ENCODE results near the gene PTGFRN. TPM values are rescaled to one million over a fixed set of nuclear protein-coding genes. Genes with fewer than 3 reads are reported as not detected.

PTGFRN gene
- total RNA-seq, 1 donor: 40.2 TPM

- H4K20me1 ChIP-seq (ENCODE audit: insufficient read depth, low read length): no peaks in the 10 kb centered on the region
- H2AFZ ChIP-seq (ENCODE audit: low read length): no peak overlapping the region
- no peaks in the 10 kb centered on the region for H3K4me1 ChIP-seq (ENCODE audit: insufficient read depth, low read length)
- no peaks in the 10 kb centered on the region for H3K9me3 ChIP-seq (ENCODE audit: low read depth, low read length)
- no peak overlapping the region for H3K27ac ChIP-seq (ENCODE audit: low read depth, low read length)
- H3K27me3 ChIP-seq (ENCODE audit: insufficient read depth, low read length): no peaks in the 10 kb centered on the region
- H3K4me3 ChIP-seq (ENCODE audit: insufficient read depth, low read length): no peak overlapping the region
- TF ChIP-seq CTCF (IDR thresholded peaks at IDR 0.05; ENCODE audit: extremely low read depth, low read depth, low read length): no peak
- no peak overlapping the region for H3K4me2 ChIP-seq (ENCODE audit: insufficient read depth, low read length)
- no peaks in the 10 kb centered on the region for H3K36me3 ChIP-seq (ENCODE audit: insufficient read depth, low read length)
- H3K79me2 ChIP-seq (ENCODE audit: insufficient read depth, low read length): no peaks in the 10 kb centered on the region
- peak; percentile 81 for DNase-seq (ENCODE audit: insufficient read length, low spot score, missing footprints)
Observed at GRCh38 chr1:116944613-116945012, 34.9 kb downstream of the PTGFRN start.

- Histone ChIP-seq H3K4me2 (ENCODE audit: insufficient read depth, low read length) (no peak overlapping the region), H3K36me3 (ENCODE audit: insufficient read depth, low read length) (no peaks in the 10 kb centered on the region), H4K20me1 (ENCODE audit: insufficient read depth, low read length) (no peaks in the 10 kb centered on the region), H2AFZ (ENCODE audit: low read length) (no peak overlapping the region), H3K4me1 (ENCODE audit: insufficient read depth, low read length) (no peaks in the 10 kb centered on the region), H3K79me2 (ENCODE audit: insufficient read depth, low read length) (no peaks in the 10 kb centered on the region), H3K4me3 (ENCODE audit: insufficient read depth, low read length) (no peak overlapping the region), H3K9me3 (ENCODE audit: low read depth, low read length) (no peaks in the 10 kb centered on the region), H3K27me3 (ENCODE audit: insufficient read depth, low read length) (no peaks in the 10 kb centered on the region), H3K27ac (ENCODE audit: low read depth, low read length) (no peak overlapping the region)
- no peak for TF ChIP-seq CTCF (IDR thresholded peaks at IDR 0.05; ENCODE audit: extremely low read depth, low read depth, low read length)
- no peak for DNase-seq (ENCODE audit: insufficient read length, low spot score, missing footprints)
Observed at GRCh38 chr1:116945421-116945820, 35.7 kb downstream of the PTGFRN start.

GRCh38 chr1:116945996-116946395 lies 36.3 kb downstream of the PTGFRN start:
- Histone ChIP-seq H3K9me3 (ENCODE audit: low read depth, low read length) (no peaks in the 10 kb centered on the region), H4K20me1 (ENCODE audit: insufficient read depth, low read length) (no peaks in the 10 kb centered on the region), H3K4me3 (ENCODE audit: insufficient read depth, low read length) (no peak overlapping the region), H3K4me2 (ENCODE audit: insufficient read depth, low read length) (no peak overlapping the region), H3K27me3 (ENCODE audit: insufficient read depth, low read length) (no peaks in the 10 kb centered on the region), H3K4me1 (ENCODE audit: insufficient read depth, low read length) (no peaks in the 10 kb centered on the region), H3K27ac (ENCODE audit: low read depth, low read length) (no peak overlapping the region), H3K79me2 (ENCODE audit: insufficient read depth, low read length) (no peaks in the 10 kb centered on the region), H2AFZ (ENCODE audit: low read length) (no peak overlapping the region), H3K36me3 (ENCODE audit: insufficient read depth, low read length) (no peaks in the 10 kb centered on the region)
- TF ChIP-seq CTCF (IDR thresholded peaks at IDR 0.05; ENCODE audit: extremely low read depth, low read depth, low read length): no peak
- no peak for DNase-seq (ENCODE audit: insufficient read length, low spot score, missing footprints)

GRCh38 chr1:116947092-116947860 lies 37.6 kb downstream of the PTGFRN start:
- H3K36me3 ChIP-seq (ENCODE audit: insufficient read depth, low read length): no peaks in the 10 kb centered on the region
- H3K4me3 ChIP-seq (ENCODE audit: insufficient read depth, low read length): no peak overlapping the region
- no peak overlapping the region for H2AFZ ChIP-seq (ENCODE audit: low read length)
- no peaks in the 10 kb centered on the region for H3K9me3 ChIP-seq (ENCODE audit: low read depth, low read length)
- DNase-seq (ENCODE audit: insufficient read length, low spot score, missing footprints): no peak
- no peak overlapping the region for H3K27ac ChIP-seq (ENCODE audit: low read depth, low read length)
- no peaks in the 10 kb centered on the region for H4K20me1 ChIP-seq (ENCODE audit: insufficient read depth, low read length)
- no peaks in the 10 kb centered on the region for H3K79me2 ChIP-seq (ENCODE audit: insufficient read depth, low read length)
- no peaks in the 10 kb centered on the region for H3K27me3 ChIP-seq (ENCODE audit: insufficient read depth, low read length)
- no peak for TF ChIP-seq CTCF (IDR thresholded peaks at IDR 0.05; ENCODE audit: extremely low read depth, low read depth, low read length)
- no peaks in the 10 kb centered on the region for H3K4me1 ChIP-seq (ENCODE audit: insufficient read depth, low read length)
- no peak overlapping the region for H3K4me2 ChIP-seq (ENCODE audit: insufficient read depth, low read length)

Data from osteoblast (primary cell).